NCI-H524 (cell line): ENCODE results near the gene OR6C76.

Source experiments
- DNase-seq, 2 experiments: peaks; one replicate each; lab custom pipeline; 2025; lab: John Stamatoyannopoulos, UW

OR6C76 gene

DNA sequence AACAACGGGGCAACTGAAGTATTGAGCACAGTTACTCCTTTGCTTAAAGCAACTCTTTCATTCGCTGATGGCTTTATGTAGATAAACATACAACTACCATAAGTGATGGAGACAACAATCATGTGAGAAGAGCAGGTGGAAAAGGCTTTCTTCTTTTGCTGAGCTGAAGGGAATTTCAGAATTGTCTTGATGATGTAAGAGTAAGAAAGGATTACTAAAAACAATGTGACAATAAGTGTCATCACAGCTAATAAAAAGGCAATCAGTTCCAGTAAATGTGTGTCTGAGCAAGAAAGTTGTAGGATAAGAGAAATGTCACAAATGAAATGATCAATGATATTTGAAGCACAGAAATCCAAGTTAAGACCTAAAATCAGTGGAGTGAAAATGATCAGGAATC is 43.2 kb downstream of the OR6C76 start:
- DNase-seq: no peak

DNA sequence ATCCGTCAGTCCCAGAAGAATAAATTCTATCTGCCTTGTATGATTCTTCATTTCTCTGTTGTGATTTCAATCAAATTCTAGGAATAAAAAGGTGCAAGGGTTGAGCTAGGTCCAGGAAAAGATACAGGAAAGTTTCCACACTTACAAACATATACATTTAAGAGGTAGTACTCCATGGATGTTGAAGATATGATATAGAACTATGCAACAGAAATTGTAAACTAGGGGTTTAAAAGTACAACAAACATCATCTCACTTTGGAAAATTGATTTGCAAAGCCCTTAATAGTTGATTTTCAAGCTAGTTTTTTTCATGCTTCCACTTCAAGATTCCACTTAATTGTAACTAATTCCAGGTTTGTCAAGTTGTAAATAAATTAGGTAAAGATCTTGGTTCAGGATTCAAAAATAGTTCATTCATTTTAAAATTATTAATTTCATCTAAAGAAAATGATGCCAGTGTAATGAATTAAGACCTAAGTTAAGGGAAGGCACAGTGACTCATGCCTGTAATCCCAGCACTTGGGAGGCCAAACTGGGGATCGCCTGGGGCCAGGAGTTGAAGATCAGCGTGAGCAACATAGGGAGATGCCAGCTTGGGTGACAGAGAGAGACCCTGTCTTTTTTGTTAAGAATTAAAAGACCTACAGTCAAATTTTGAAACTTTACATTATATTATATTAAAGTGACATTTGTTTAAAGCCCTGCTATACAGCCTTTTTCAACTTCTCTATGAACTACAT is 44.2 kb downstream of the OR6C76 start, which contains the start of gene OR6C70:
Gene OR6C70, minus strand, starts transcription at position 51 of the 742 bp plus-strand sequence. Its CDS starts 0 bp downstream, at position 51.
- no peak for DNase-seq

DNA sequence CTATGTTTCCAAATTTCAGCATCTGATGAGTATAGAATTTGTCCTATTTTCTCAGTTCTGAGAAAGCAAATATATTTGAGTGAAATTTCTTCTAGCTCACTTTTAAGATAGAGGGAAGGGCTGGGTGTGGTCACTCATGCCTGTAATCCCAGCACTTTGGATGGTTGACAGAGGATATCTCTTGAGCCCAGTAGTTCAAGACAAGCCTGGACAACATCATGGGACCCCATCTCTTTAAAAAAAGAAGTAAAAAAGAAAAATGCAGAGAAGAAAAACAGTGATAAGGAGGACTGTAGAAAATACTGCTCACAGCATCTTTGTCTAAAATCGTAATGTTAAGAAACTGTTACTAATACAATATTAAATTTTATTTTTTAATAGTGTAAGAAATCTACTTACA is 46.2 kb downstream of the OR6C76 start:
- no peak for DNase-seq
